GM08714 (cell line): ENCODE measurements around the gene PMM2.
"Not testable (repeated sequence)": the region's sequence is repeated elsewhere in the genome, so short reads cannot be mapped to it uniquely, and the experiment has no call there.

Experiments used
- H3K4me3 ChIP-seq: fragments of 200-500 bp; sonication (Bioruptor generic); 2 replicates; pipeline ENCODE4 v1.5.1; 2014; ENCODE audit warnings: mild to moderate bottlenecking, low read length, inconsistent platforms
- ZNF274 ChIP-seq: IDR thresholded peaks from 2 replicates; pipeline ENCODE4 v1.6.1; 2012; ENCODE audit warnings: mild to moderate bottlenecking, low read depth, low read length

The PMM2 gene

DNA sequence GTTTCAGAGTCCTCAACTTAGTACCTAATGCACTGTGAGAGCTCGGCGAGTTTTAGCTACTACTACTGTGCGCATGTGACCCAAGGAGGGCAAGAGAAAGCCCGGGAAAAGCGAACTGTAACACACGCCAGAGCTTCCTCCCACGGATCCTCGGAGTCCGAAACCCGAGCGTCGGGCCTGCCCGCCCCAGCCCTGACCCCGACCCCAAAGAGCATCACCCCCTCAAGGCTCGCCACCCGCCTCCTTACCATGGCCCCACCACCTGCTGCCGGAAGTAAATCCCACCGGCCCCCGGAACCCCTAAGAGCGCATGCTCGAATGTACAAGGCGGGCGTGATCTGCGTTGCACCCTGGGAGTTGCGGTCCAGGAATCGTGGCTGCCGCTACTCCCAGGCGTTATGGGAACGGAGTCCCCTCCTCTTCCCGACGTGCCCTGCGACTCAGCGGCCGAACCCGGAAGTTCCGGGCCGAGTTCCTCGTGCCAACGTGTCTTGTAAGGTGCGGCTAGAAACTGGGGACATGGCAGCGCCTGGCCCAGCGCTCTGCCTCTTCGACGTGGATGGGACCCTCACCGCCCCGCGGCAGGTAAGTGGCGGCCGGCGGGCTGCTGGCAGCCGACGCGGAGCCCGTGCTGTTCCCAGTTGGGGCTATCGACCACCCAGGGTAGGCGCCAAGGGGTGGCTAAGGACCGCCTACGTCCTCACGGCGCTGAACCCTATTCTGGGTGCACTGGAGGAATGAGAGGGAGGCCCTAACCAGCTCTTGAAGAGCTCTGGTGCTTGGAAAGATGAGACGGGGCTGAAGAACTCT lies at the start of gene PMM2, which contains the start of gene TMEM186:
TSS of gene PMM2 (plus strand) at position 476 of the 810 bp plus-strand sequence. CDS start at position 520, 44 bp downstream.
TSS of gene TMEM186 (minus strand) at position 276 of the 810 bp plus-strand sequence. CDS start at position 251, 25 bp downstream.
- TF ChIP-seq ZNF274 = no peak
- peak within 1 kb of the TSS; percentile 97 for H3K4me3 ChIP-seq

DNA sequence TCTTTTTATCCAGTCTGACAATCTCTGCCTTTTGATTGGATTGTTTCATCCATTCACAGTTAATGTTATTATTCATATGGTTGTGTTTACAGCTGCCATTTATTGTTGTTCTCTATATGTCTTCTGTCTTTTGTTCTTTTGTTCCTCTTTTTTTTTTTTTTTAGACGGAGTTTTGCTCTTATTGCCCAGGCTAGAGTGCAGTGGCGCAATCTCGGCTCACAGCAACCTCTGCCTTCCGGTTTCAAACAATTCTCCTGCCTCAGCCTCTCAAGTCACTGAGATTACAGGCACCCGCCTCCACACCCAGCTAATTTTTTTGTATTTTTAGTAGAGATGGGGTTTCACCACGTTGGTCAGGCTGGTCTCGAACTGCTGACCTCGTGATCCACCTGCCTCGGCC lies 48.7 kb upstream of the PMM2 start:
- H3K4me3 ChIP-seq = not testable (repeated sequence)

DNA sequence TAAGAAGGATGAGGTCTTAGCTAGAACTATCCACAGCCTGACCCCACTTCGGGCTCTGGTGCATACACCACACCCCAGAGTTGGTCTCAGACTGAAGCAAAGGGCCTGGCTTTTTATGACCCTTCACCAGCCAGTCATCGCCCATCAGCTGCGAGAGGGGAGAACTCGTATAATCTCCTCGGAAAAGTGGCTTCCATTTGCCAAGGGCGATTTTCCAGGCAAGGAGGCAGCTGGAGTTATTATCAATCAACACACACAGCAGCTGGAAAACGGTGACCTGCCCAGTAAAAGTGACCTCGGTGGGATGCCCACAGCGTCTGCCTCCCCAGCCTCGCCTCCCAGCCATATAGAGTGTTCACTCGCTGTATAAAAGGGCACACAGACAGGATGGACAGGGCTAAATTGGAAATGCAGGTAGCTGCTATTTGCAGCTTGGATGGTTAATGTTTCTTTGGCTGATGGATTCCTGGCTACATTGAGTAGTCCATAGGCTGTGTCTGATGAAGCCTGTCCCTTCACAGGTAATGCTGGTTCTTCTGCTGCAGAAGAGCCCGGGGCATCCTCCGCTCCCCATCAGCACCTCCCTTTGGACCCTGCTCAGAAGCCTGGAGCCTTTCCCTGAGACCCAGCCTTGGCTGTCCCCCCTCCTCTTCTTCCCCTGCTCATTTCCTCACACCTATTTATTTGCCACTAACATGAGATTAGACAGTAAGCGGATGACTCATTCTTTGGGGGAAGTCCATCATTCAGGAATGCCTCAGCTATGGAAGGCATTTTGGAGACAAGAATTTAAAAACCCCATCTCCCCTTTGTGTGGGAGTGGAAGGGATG lies 45.9 kb upstream of the PMM2 start:
- no peak for TF ChIP-seq ZNF274

DNA sequence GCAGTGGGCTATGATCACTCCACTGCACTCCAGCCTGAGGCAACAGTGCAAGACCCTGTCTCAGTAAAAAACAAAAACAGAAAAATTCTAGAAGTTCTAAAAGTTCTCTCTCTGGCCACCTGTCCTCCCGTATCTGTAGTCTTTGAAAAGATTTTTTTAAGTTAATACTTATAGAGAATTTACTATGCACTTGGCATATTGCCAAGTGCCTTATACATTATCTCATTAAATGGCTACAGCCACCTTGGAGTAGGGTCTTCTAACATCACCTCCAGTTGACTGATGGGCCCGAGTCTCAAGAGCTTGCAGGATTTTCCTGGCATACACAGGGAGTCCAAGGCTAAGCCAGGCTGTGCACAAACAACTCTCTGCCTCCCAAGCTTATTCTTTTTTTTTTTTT lies 44.9 kb upstream of the PMM2 start:
- TF ChIP-seq ZNF274 = no peak
- no peak overlapping the region for H3K4me3 ChIP-seq

More for the DNA sequence above, 45.9 kb upstream of the PMM2 start:
- no peak overlapping the region for H3K4me3 ChIP-seq

DNA sequence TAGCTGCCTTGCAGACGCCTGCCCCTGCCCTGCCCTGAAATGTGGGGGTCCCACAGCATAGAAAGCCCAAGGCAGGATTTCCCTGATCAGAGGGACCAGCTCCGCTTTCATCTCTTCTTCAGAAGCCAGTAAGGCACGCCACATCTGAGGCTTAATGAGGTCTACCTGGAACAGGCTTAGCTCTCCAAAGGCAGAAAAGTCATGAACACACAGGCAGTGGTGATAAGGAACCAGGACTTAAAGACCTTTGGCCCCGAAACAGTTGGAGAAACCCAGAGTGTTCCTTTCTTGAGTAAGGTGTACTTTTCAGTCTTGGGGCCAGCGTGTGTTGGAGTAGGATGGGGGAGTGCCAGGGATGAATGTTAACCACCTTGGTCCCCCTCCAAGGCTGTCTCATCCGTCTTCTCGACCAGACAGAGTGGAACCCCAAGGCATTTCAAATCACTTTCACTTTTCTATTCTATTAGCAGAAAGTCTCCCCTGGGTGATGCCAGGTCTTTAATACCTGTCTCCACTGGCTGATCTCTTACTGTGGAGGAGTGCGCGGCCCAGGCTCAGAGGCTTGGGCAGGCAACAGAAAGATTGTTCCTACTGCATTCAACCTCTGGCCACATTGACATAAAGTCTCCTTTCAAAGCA lies 44.1 kb upstream of the PMM2 start:
- no peak for TF ChIP-seq ZNF274

DNA sequence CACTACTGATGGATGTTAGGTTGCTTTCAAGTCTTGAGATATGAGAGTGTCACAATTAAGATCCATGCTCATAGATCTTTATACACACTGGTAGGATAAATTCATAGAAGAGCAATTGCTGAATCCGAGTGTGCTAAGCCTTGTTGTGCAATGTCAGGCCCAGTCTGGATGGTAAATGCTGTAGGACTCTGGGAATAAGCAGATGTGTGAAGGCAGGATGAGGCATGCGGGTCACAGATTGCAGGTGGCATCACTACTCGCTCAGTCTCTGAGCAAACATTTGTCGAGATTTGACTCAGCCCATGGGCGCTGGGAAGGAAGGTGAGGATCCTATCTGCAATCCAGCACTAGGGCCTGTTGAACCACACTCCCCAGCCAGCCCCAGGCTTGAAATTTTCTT lies 40.9 kb upstream of the PMM2 start:
- H3K4me3 ChIP-seq = no peak overlapping the region
- TF ChIP-seq ZNF274 = no peak

More for the DNA sequence above, 44.1 kb upstream of the PMM2 start:
- no peak overlapping the region for H3K4me3 ChIP-seq

DNA sequence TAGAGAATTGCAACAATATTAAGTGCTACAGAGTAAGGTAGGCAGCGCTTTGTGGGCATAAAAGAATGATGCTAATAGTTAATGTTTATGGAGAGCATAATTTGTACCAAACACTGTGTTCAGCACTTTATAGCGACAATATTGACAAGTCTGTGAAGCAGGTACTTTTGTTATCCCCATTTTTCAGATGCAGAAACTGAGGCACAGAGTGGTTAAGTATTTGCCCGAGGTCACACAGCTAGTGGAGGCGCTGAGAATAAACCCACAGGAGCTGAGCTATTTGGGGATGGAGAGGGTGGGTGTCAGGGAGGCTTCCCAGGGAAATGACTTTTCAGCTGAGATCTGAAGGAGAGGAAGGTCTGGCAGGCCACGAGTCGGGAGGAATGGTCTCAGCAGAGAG lies 39.6 kb upstream of the PMM2 start:
- H3K4me3 ChIP-seq = no peak overlapping the region
- TF ChIP-seq ZNF274 = no peak

DNA sequence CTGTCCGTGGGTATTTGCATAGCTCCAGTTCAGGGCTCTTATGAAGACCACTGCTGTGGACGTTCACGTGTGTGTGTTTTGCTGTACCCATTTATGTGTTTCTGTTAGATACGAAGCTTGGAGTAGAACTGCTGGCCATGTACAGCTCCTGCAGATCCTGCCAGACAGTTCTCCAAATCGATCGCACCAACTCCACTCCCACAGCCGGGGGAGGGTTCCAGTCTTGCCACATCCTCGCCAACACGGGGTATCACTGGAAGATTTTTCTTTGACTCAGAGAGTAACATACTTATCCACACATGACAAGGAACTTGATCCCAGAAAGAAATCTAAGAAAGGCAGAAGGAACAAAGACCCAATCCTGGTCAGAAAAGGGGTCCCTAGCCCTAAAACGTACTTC lies 37.6 kb upstream of the PMM2 start:
- no peak overlapping the region for H3K4me3 ChIP-seq
- no peak for TF ChIP-seq ZNF274

DNA sequence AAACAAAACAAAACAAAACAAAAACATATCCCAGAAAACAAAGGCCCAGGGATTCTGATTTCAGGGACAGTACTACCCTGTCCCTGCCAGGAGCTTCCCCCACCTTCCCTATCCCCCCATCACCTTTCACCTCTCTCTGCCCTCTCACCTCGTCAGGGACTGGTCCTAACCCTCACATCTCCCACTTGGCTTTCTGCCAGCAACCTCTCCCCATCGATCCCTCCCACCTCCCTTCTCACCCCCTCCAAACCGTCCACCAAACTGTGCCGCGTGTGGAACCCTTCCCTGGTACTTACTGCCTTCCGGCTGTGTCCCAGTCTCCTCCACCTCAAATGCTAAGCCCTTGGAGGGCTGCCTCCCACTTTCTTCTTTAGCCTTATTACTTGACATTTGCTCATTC lies 36.6 kb upstream of the PMM2 start:
- H3K4me3 ChIP-seq = no peak overlapping the region
- TF ChIP-seq ZNF274 = no peak

DNA sequence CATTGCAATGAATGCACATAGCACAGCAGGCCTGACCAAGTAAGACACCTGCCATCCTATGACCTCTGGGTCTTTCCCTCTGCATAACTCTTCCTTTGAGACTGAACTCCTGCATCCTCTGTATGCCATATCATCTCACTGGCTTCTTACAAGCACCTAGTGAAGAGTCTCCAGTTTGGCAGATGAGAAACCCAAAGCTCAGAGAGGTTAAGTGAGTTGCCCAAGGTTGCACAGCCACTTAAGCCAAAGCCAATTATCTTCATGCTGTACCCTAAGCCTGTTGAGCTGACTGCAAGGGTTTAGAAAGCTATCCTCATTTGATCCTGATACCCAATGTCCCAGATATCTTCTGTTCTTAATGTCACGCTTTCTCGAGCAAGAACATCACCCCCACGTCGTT lies 35.4 kb upstream of the PMM2 start:
- TF ChIP-seq ZNF274 = no peak
- H3K4me3 ChIP-seq = no peak overlapping the region

DNA sequence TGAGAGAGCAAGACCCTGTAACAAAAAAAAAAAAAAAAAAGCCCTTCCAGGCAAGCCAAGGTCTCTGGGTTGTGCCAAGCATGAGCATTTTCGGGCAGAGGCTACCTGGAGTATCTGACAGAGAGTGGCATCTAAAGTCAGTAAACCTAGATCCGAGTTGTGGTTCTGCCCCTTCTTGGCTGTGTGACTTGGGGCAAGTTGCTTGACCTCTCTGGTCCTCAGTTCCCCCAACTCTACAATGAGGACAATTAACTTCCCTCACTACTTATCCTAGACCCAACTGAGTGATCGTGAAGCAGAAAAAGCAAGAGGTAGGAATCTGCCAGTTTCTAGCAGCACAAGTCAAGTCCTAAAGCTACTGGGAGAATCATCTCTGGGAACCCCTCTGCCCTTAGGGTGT lies 34.6 kb upstream of the PMM2 start:
- no peak overlapping the region for H3K4me3 ChIP-seq
- no peak for TF ChIP-seq ZNF274

DNA sequence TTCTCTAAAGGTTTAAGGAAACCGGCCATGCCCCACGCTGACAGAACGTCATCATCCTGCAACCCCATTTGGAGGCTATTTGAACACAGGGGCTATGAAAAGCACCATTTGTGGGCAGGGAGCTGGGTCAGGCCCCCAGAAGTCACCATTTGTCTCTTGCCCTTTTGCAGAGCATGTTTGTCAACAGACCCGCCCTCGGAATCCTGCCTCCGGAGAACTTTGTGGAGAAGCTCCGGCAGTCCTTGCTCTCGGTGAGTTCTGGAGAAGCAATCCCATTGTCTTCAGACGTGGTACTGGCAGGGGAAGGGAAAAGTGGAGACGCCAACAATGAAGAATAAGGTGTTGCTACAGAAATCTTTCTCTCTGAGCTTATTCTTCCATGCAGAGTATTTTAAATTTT lies 33.7 kb upstream of the PMM2 start:
- TF ChIP-seq ZNF274 = no peak
- H3K4me3 ChIP-seq = no peak overlapping the region

DNA sequence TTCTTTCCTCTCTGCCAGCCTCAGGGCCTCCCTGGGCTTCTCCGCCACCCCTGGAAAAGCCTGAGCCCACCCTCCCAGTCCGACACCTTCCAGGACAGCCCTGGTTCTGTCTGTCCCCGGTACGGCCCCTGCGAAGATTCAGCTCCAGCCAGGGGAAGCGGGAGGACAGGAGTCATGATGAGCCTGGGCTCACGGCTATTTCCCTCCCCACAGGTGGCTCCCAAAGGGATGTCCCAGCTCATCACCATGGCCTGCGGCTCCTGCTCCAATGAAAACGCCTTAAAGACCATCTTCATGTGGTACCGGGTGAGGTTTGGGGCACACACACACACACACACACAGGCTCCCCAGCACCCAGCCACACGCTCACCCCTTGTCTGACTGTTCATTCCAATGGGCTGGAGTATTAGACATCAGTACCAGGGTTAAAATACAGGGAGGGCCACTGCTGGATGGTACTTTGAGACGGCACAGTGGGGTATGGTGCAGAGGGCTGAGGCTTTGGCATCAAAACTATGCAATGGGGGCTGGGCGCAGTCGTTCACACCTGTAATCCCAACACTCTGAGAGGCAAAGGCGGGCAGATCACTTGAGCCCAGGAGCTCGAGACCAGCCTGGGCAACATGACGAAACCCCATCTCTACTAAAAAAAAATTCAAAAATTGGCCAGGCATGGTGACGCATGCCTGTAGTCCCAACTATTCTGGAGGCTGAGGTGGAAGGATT lies 33.0 kb upstream of the PMM2 start:
- H3K4me3 ChIP-seq = no peak overlapping the region
- no peak for TF ChIP-seq ZNF274

DNA sequence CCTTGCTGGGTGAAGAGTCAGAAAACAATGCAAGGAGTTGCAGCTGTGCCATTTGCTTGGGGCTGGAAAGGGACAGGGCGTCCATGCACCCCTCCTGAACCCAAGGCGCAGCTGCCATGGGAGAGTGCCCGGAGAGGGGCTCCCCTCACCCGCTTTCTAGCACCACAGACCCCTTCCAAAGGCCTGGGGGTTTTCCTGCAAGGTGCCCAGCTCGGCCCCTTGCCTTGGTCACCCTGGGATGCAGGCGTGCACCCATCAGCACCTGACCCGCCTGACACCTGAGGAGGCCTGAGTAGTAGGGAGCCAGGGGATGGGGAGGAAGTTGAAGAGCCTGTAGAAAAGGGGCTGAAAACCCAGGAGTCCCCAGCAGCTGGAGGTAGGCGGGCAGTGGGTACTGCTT lies 30.5 kb upstream of the PMM2 start:
- no peak for TF ChIP-seq ZNF274

More for the DNA sequence above, 30.5 kb upstream of the PMM2 start:
- no peak overlapping the region for H3K4me3 ChIP-seq
